Measurements from ENCODE around the gene RALGAPA1.

GRCh38 chr14:35704793-35705493 is 104.2 kb downstream of the RALGAPA1 start:
- no peak for TF ChIP-seq CTCF (IDR thresholded peaks at IDR 0.05)
- no peak for TF ChIP-seq POLR2A (IDR thresholded peaks at IDR 0.05)
- no peak for TF ChIP-seq EP300 (IDR thresholded peaks at IDR 0.05)
